ENCODE measurements around the gene TMEM163.

- TF ChIP-seq CTCF (IDR thresholded peaks at IDR 0.05) = no peak
- TF ChIP-seq NFYB (CRISPR knock-in tag; conservative IDR thresholded peaks at IDR 0.05; ENCODE audit: low read depth) = no peak
- no peak for TF ChIP-seq SMAD3 (CRISPR knock-in tag; IDR thresholded peaks at IDR 0.05; ENCODE audit: borderline replicate concordance)
- no peak for TF ChIP-seq FOXK1 (CRISPR knock-in tag; IDR thresholded peaks at IDR 0.05)
- TF ChIP-seq ATF2 (CRISPR knock-in tag; IDR thresholded peaks at IDR 0.05; ENCODE audit: borderline replicate concordance, low read depth) = no peak
- no peak for TF ChIP-seq MXD4 (CRISPR knock-in tag; IDR thresholded peaks at IDR 0.05; ENCODE audit: borderline replicate concordance)
- no peak for TF ChIP-seq CBFB (CRISPR knock-in tag; IDR thresholded peaks at IDR 0.05; ENCODE audit: low read depth)
- no peak for TF ChIP-seq HMGXB4 (CRISPR knock-in tag; IDR thresholded peaks at IDR 0.05)
- TF ChIP-seq ZNF138 (CRISPR knock-in tag; conservative IDR thresholded peaks at IDR 0.05) = no peak
- TF ChIP-seq FOXP4 (CRISPR knock-in tag; IDR thresholded peaks at IDR 0.05) = no peak
- TF ChIP-seq FOXJ3 (CRISPR knock-in tag; IDR thresholded peaks at IDR 0.05; ENCODE audit: borderline replicate concordance) = no peak
- no peak for TF ChIP-seq NFE2L1 (CRISPR knock-in tag; IDR thresholded peaks at IDR 0.05)
- no peak for TF ChIP-seq USF2 (CRISPR knock-in tag; IDR thresholded peaks at IDR 0.05)
Measured at GRCh38 chr2:134462791-134463698, 255.8 kb downstream of the TMEM163 start.

Measured in WTC11 (cell line).